Right atrium auricular region (tissue), 2 donors: ENCODE data around the gene SH3PXD2B. TPM values are rescaled to one million over a fixed set of nuclear protein-coding genes. Genes with fewer than 3 reads are reported as not detected.

Source experiments
- DNase-seq: peaks from one replicate; pipeline ENCODE4 v3.0.0-alpha.2; 2019; ENCODE audit warnings: low spot score
- H3K27ac ChIP-seq, 2 donors: fragments of 200-600 bp; sonication (generic); 1 replicate in 1 of 2; 2 replicates in 1 of 2; pipeline ENCODE4 v1.5.1; 2016 to 2019
- H3K27me3 ChIP-seq, 2 donors: fragments of 200-600 bp; sonication (generic); one replicate each; pipeline versions ENCODE4 v1.5.1 to v1.6.0; 2017 to 2019
- H3K36me3 ChIP-seq: fragments of 200-600 bp; sonication (generic); one replicate; pipeline ENCODE4 v1.5.1; 2016
- H3K4me1 ChIP-seq, 2 donors: fragments of 200-600 bp; sonication (generic); one replicate each; pipeline versions ENCODE4 v1.5.1 to v1.6.0; 2017 to 2019
- H3K4me3 ChIP-seq, 2 donors: fragments of 200-600 bp; sonication (generic); 1 replicate in 1 of 2; 2 replicates in 1 of 2; pipeline ENCODE4 v1.5.1; 2017 to 2019; ENCODE audit warnings: mild to moderate bottlenecking in 1 of 2, moderate library complexity in 1 of 2
- H3K9me3 ChIP-seq, 2 donors: fragments of 200-600 bp; sonication (generic); one replicate each; pipeline ENCODE4 v1.5.1; 2019
- CTCF ChIP-seq, 2 donors: fragments of 200-600 bp; sonication (generic); IDR thresholded peaks; one replicate each; pipeline ENCODE4 v1.5.1; 2019; ENCODE audit warnings: antibody characterized with exemption in 2 of 2
- total RNA-seq, 2 donors: library from RNA; depleted of rRNA; stranded (reverse); fragments of >200 nt; gene quantifications; one replicate each; pipeline ENCODE4 v1.1.0, GENCODE V29; 2016

Gene SH3PXD2B
- total RNA-seq, 2 donors from 2014 or later = 7.2 to 13.9 TPM

- H3K27me3 ChIP-seq = no peaks in the 10 kb centered on the region
- H3K36me3 ChIP-seq = no peaks in the 10 kb centered on the region
- peak overlapping the region in 1 of 2 donors; percentile 86 for H3K27ac ChIP-seq
- H3K9me3 ChIP-seq = no peaks in the 10 kb centered on the region
- H3K4me3 ChIP-seq = no peak overlapping the region
- no peak for DNase-seq
- TF ChIP-seq CTCF (IDR thresholded peaks at IDR 0.05) = no peak
- peaks cover 0 to 28% of the 10 kb centered on the region in 2 donors for H3K4me1 ChIP-seq
Observed at GRCh38 chr5:172285226-172286143, 168.8 kb downstream of the SH3PXD2B start.

- H3K36me3 ChIP-seq = no peaks in the 10 kb centered on the region
- H3K27me3 ChIP-seq = no peaks in the 10 kb centered on the region
- H3K4me3 ChIP-seq = peak overlapping the region; percentile 63 to 78
- H3K9me3 ChIP-seq = no peaks in the 10 kb centered on the region
- TF ChIP-seq CTCF (IDR thresholded peaks at IDR 0.05) = no peak
- H3K27ac ChIP-seq = peak overlapping the region; percentile 86 to 89
- DNase-seq = no peak
- H3K4me1 ChIP-seq = peaks cover 0 to 28% of the 10 kb centered on the region in 2 donors
Observed at GRCh38 chr5:172284611-172284980, 169.7 kb downstream of the SH3PXD2B start.

- no peak for TF ChIP-seq CTCF (IDR thresholded peaks at IDR 0.05)
- no peaks in the 10 kb centered on the region for H3K9me3 ChIP-seq
- H3K27ac ChIP-seq = peak overlapping the region; percentile 86 to 89
- no peaks in the 10 kb centered on the region for H3K36me3 ChIP-seq
- peak overlapping the region; percentile 63 to 78 for H3K4me3 ChIP-seq
- no peaks in the 10 kb centered on the region for H3K27me3 ChIP-seq
- H3K4me1 ChIP-seq = peaks cover 0 to 28% of the 10 kb centered on the region in 2 donors
- DNase-seq = peak; percentile 67
Observed at GRCh38 chr5:172283862-172284610, 170.3 kb downstream of the SH3PXD2B start.

GRCh38 chr5:172283020-172283861 lies 171.1 kb downstream of the SH3PXD2B start, which contains the start of gene UBTD2:
UBTD2 (minus strand) TSS chr5:172283764; CDS start chr5:172283665, 99 bp downstream.
- Histone ChIP-seq H3K27me3 (no peaks in the 10 kb centered on the region), H3K4me1 (peaks cover 0 to 28% of the 10 kb centered on the region in 2 donors), H3K4me3 (peak within 1 kb of the TSS; percentile 63 to 78), H3K36me3 (no peaks in the 10 kb centered on the region), H3K9me3 (no peaks in the 10 kb centered on the region), H3K27ac (peak within 1 kb of the TSS; percentile 86 to 89)
- TF ChIP-seq CTCF (IDR thresholded peaks at IDR 0.05) = peak; percentile 44 to 69
- peak; percentile 68 for DNase-seq

DNA sequence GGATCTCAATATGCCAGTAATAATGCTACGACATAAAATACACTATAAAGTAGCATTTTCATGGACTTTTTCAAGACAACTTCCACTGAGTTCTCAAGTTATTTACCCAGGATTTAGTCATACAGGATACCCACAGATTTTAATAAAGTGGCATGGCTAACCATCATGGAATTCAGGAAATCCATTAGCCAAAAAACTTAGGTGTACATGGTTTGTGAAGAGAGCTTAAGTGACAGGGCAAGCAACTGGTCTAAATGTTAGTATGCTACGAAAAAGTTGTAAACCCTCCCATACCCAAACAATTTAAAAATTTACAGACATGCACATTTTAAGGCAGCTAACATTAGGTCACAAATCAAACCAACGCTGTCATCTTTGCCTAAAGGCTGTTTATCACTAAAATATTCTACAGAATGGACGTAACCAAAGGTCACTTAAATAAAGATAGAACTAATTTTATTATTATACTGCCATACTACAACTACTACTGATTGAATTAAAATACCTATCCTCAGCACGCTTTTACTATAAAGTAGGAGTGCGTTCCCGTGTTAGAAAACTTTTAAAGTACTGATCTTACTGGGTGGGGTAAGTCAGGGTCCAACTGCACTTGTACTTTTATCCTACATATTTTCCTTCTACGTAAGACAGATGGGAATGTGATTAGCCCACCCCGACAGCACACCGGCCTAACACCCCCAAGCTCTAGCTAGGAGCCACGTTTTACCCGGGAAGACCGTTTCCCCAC lies 171.9 kb downstream of the SH3PXD2B start:
- Histone ChIP-seq H3K9me3 (no peaks in the 10 kb centered on the region), H3K36me3 (no peaks in the 10 kb centered on the region), H3K4me3 (peak overlapping the region; percentile 63 to 78), H3K4me1 (peaks cover 0 to 28% of the 10 kb centered on the region in 2 donors), H3K27ac (peak overlapping the region; percentile 86 to 89), H3K27me3 (no peaks in the 10 kb centered on the region)
- no peak for TF ChIP-seq CTCF (IDR thresholded peaks at IDR 0.05)
- DNase-seq = no peak
